B cell (primary cell): ENCODE results near the gene EYA3. TPM values are rescaled to one million over a fixed set of nuclear protein-coding genes. Genes with fewer than 3 reads are reported as not detected.
A peak's percentile ranks its signal among the peaks of the same experiment; 100 is the strongest.

ENCODE experiments used
- ATAC-seq: fragments of 200-7000 bp; cut with Tn5 transposase; one replicate; pipeline ENCODE4 v1.10.0; 2021; ENCODE audit warnings: low read depth, mild to moderate bottlenecking, moderate number of reproducible peaks, moderate library complexity
- CTCF ChIA-PET: fragments of 350-600 bp; sonication (Branson Sonifier 250); formaldehyde crosslinking; loops from one replicate; lab custom pipeline; 2021; ENCODE audit warnings: antibody characterized with exemption, inconsistent platforms; lab: Charles Lee
- POLR2A ChIA-PET: fragments of 350-600 bp; sonication (Branson Sonifier 250); formaldehyde crosslinking; loops from one replicate; lab custom pipeline; 2021; ENCODE audit warnings: antibody characterized with exemption; lab: Charles Lee
- DNase-seq: peaks from one replicate; pipeline ENCODE4 v3.0.0; 2013
- H2AFZ ChIP-seq: 2 replicates; pipeline ENCODE4 v1.6.1; 2012; ENCODE audit warnings: mild to moderate bottlenecking, low read depth, low read length; ENCODE audit not compliant: insufficient read depth, poor library complexity, severe bottlenecking
- H3K27ac ChIP-seq, 2 donors: 1 replicate in 1 of 2; 2 replicates in 1 of 2; pipeline ENCODE4 v1.5.1; 2012 to 2013; ENCODE audit warnings: low read length in 2 of 2, mild to moderate bottlenecking in 2 of 2, moderate library complexity in 1 of 2
- H3K27me3 ChIP-seq, 4 experiments: fragments of 200-600 bp in 1 of 4; sonication (generic) in 1 of 4; replicated peaks in 1 of 4; 1 replicate in 2 of 4; 2 replicates in 2 of 4; pipeline versions ENCODE4 v1.6.1 to v1.7.0; 2013 to 2016; ENCODE audit warnings: low read length in 3 of 4, mild to moderate bottlenecking in 2 of 4, mixed read lengths in 1 of 4, moderate library complexity in 1 of 4; ENCODE audit not compliant: insufficient read depth in 4 of 4, control insufficient read depth in 3 of 4; ENCODE audit errors: control extremely low read depth in 1 of 4
- H3K36me3 ChIP-seq, 2 experiments: replicated peaks in 1 of 2; 1 replicate in 1 of 2; 2 replicates in 1 of 2; pipeline versions ENCODE4 v1.6.1 to v1.7.1; 2013; ENCODE audit warnings: low read length in 1 of 2; ENCODE audit not compliant: insufficient read depth in 2 of 2, control insufficient read depth in 1 of 2; ENCODE audit errors: control extremely low read depth in 1 of 2, extremely low read depth in 1 of 2
- H3K4me1 ChIP-seq, 2 donors: fragments of 200-600 bp in 1 of 2; sonication (generic) in 1 of 2; 1 replicate in 1 of 2; 2 replicates in 1 of 2; pipeline versions ENCODE4 v1.5.1 to v1.6.1; 2013 to 2017; ENCODE audit warnings: low read length in 2 of 2; ENCODE audit not compliant: control insufficient read depth in 2 of 2, insufficient read depth in 2 of 2
- H3K4me2 ChIP-seq: replicated peaks from 2 replicates; pipeline ENCODE3; 2012; ENCODE audit warnings: mild to moderate bottlenecking, low read depth, low read length; ENCODE audit not compliant: poor library complexity, severe bottlenecking
- H3K4me3 ChIP-seq, 5 experiments: fragments of 200-600 bp in 1 of 5; sonication (generic) in 1 of 5; 1 replicate in 3 of 5; 2 replicates in 2 of 5; pipeline versions ENCODE4 v1.5.1 to v1.7.0; 2011 to 2016; ENCODE audit warnings: low read length in 4 of 5, mild to moderate bottlenecking in 4 of 5, low read depth in 2 of 5, control low read depth in 1 of 5, moderate library complexity in 1 of 5; ENCODE audit not compliant: insufficient read depth in 1 of 5; ENCODE audit errors: control extremely low read depth in 1 of 5, extremely low read depth in 1 of 5
- H3K79me2 ChIP-seq: fragments of 200-600 bp; sonication (generic); one replicate; pipeline ENCODE4 v1.6.0; 2016; ENCODE audit warnings: low read length; ENCODE audit not compliant: control insufficient read depth, insufficient read depth
- H3K9ac ChIP-seq: fragments of 200-600 bp; sonication (generic); 2 replicates; pipeline ENCODE4 v1.6.1; 2017; ENCODE audit warnings: mild to moderate bottlenecking, low read length, moderate library complexity
- H3K9me3 ChIP-seq, 3 donors: one replicate each; pipeline versions ENCODE4 v1.6.1 to v1.7.1; 2013; ENCODE audit warnings: low read length in 2 of 3; ENCODE audit not compliant: control insufficient read depth in 2 of 3, insufficient read depth in 1 of 3; ENCODE audit errors: control extremely low read depth in 1 of 3
- H4K20me1 ChIP-seq: 2 replicates; pipeline ENCODE4 v1.6.0; 2012; ENCODE audit warnings: mild to moderate bottlenecking, low read length; ENCODE audit not compliant: insufficient read depth, control insufficient read depth, poor library complexity, severe bottlenecking
- H3K27ac Mint-ChIP-seq: one replicate; pipeline ENCODE4 v1.8.0; 2021; ENCODE audit warnings: mixed read lengths
- H3K27me3 Mint-ChIP-seq: one replicate; pipeline ENCODE4 v1.8.0; 2021; ENCODE audit warnings: mixed read lengths
- H3K4me1 Mint-ChIP-seq: one replicate; pipeline ENCODE4 v1.8.0; 2021; ENCODE audit warnings: mixed read lengths
- H3K4me3 Mint-ChIP-seq: one replicate; pipeline ENCODE4 v1.8.0; 2021; ENCODE audit warnings: mixed read lengths
- H3K9me3 Mint-ChIP-seq: one replicate; pipeline ENCODE4 v1.8.0; 2022; ENCODE audit warnings: mixed read lengths; ENCODE audit not compliant: insufficient read depth
- CTCF ChIP-seq: fragments of 200-600 bp; IDR thresholded peaks from one replicate; pipeline ENCODE4 v1.8.0; 2022; ENCODE audit warnings: antibody characterized with exemption, mild to moderate bottlenecking
- EZH2 ChIP-seq: IDR thresholded peaks from 2 replicates; pipeline ENCODE4 v1.6.1; 2012; ENCODE audit warnings: borderline replicate concordance, low read depth, mild to moderate bottlenecking, moderate library complexity, low read length; ENCODE audit not compliant: insufficient read depth, poor library complexity, severe bottlenecking
- WGBS: methylation state at CpG from one replicate; pipeline ENCODE4 v1.1.5; 2013; ENCODE audit warnings: missing lambda C conversion rate; ENCODE audit not compliant: insufficient coverage; 5-methylcytosine and 5-hydroxymethylcytosine counted together
- intact Hi-C: fragments of 100-400 bp; cut with micrococcal nuclease; formaldehyde crosslinking; loops from one replicate; pipeline ENCODE4 v1.10.0; 2022
- polyA plus RNA-seq: library from polyadenylated mRNA; depleted of rRNA; stranded (reverse); fragments of >200 nt; gene quantifications from 2 replicates; pipeline ENCODE4 v1.2.3, GENCODE V29; 2012
- total RNA-seq, 2 donors: library from RNA; stranded (reverse); fragments of 120-200 nt in 1 of 2; gene quantifications; 1 replicate in 1 of 2; 2 replicates in 1 of 2; pipeline versions ENCODE4 v1.2.3 to v1.2.4, GENCODE V29; 2013 to 2022

The EYA3 gene
- total and polyA plus RNA-seq, 2 donors (not counting 1 experiment from before 2014, with no cell fraction given) = 14.1 to 31.3 TPM

GRCh38 chr1:27956761-27957160 is 131.6 kb downstream of the EYA3 start:
- H3K4me1 ChIP-seq = peaks cover 14 to 17% of the 10 kb centered on the region in 2 donors
- no peak overlapping the region for H3K4me2 ChIP-seq
- peaks cover 9% of the 10 kb centered on the region for H4K20me1 ChIP-seq
- intact Hi-C loops = no loop called here
- no peak overlapping the region for H3K4me3 ChIP-seq
- peaks cover 0 to 3% (median 0%) of the 10 kb centered on the region in 4 experiments for H3K27me3 ChIP-seq
- no peak overlapping the region for H3K9ac ChIP-seq
- CTCF ChIA-PET = interaction anchor here (0.9 kb wide), 1 partner anchor 20 kb away, joined by 3 read pairs; no protein-coding TSS in a partner anchor
- no peak overlapping the region for H2AFZ ChIP-seq
- Mint-ChIP-seq H3K27me3 (no peaks in the 10 kb centered on the region), H3K4me1 (peaks cover 14% of the 10 kb centered on the region), H3K9me3 (no peaks in the 10 kb centered on the region), H3K27ac (no peak overlapping the region), H3K4me3 (peak overlapping the region; percentile 55)
- no peak overlapping the region for H3K27ac ChIP-seq
- H3K79me2 ChIP-seq = peaks cover 28% of the 10 kb centered on the region
- H3K9me3 ChIP-seq = no peaks in the 10 kb centered on the region
- DNase-seq (no peak), ATAC-seq (no peak)
- TF ChIP-seq EZH2 (no peak), CTCF (no peak)
- no peaks in the 10 kb centered on the region for H3K36me3 ChIP-seq
- POLR2A ChIA-PET = no interaction called here
- 83% methylated on average over 6 of the region's 6 CpGs for WGBS

- Histone ChIP-seq H3K4me3 (no peak overlapping the region), H3K79me2 (peaks cover 19% of the 10 kb centered on the region), H3K4me2 (no peak overlapping the region), H3K27ac (no peak overlapping the region), H3K36me3 (no peaks in the 10 kb centered on the region), H3K27me3 (peaks cover 0 to 3% (median 0%) of the 10 kb centered on the region in 4 experiments), H3K9ac (no peak overlapping the region), H2AFZ (no peak overlapping the region), H3K4me1 (peaks cover 4 to 7% of the 10 kb centered on the region in 2 donors), H4K20me1 (no peaks in the 10 kb centered on the region), H3K9me3 (no peaks in the 10 kb centered on the region)
- H3K9me3 Mint-ChIP-seq = no peaks in the 10 kb centered on the region
- no peak for DNase-seq
- intact Hi-C loops = no loop called here
- TF ChIP-seq EZH2 = no peak
- no peak for TF ChIP-seq CTCF
- 95% methylated on average over 6 of the region's 6 CpGs for WGBS
- CTCF ChIA-PET = no interaction called here
- H3K4me3 Mint-ChIP-seq = no peak overlapping the region
- ATAC-seq = no peak
- H3K27ac Mint-ChIP-seq = no peak overlapping the region
- peaks cover 4% of the 10 kb centered on the region for H3K4me1 Mint-ChIP-seq
- POLR2A ChIA-PET = no interaction called here
- H3K27me3 Mint-ChIP-seq = no peaks in the 10 kb centered on the region
Observed at GRCh38 chr1:27955076-27955475, 133.3 kb downstream of the EYA3 start.
